ENCODE measurements around the gene RBPMS2.
"Not testable (repeated sequence)": the region's sequence is repeated elsewhere in the genome, so short reads cannot be mapped to it uniquely, and the experiment has no call there.

The RBPMS2 gene

GRCh38 chr15:64742921-64743320 is 32.5 kb downstream of the RBPMS2 start:
- H2AFZ ChIP-seq (ENCODE audit: low read depth), result no peak overlapping the region
- no peak overlapping the region for H3K9ac ChIP-seq
- H3K36me3 ChIP-seq (ENCODE audit: insufficient read depth), result no peaks in the 10 kb centered on the region
- TF ChIP-seq CTCF (conservative IDR thresholded peaks at IDR 0.05; ENCODE audit: low read depth, low read length), result no peak
- H3K4me3 ChIP-seq (IDR thresholded peaks at IDR 0.05; ENCODE audit: insufficient read depth, low read depth, low read length), result no peak overlapping the region
- H3K27ac ChIP-seq, result no peak overlapping the region
- H3K4me1 ChIP-seq (ENCODE audit: low read depth, poor library complexity, severe bottlenecking), result no peaks in the 10 kb centered on the region
- H3K27me3 ChIP-seq (ENCODE audit: insufficient read depth, low read depth), result no peaks in the 10 kb centered on the region
- no peaks in the 10 kb centered on the region for H4K20me1 ChIP-seq (ENCODE audit: insufficient read depth)
- H3K79me2 ChIP-seq (ENCODE audit: insufficient read depth, low read depth), result no peaks in the 10 kb centered on the region
- no peak overlapping the region for H3K4me2 ChIP-seq

- Histone ChIP-seq H4K20me1 (ENCODE audit: insufficient read depth) (no peaks in the 10 kb centered on the region), H3K9ac (no peak overlapping the region), H3K27ac (no peak overlapping the region), H3K4me3 (IDR thresholded peaks at IDR 0.05; ENCODE audit: insufficient read depth, low read depth, low read length) (no peak overlapping the region), H2AFZ (ENCODE audit: low read depth) (no peak overlapping the region), H3K27me3 (ENCODE audit: insufficient read depth, low read depth) (no peaks in the 10 kb centered on the region), H3K36me3 (ENCODE audit: insufficient read depth) (no peaks in the 10 kb centered on the region), H3K4me2 (no peak overlapping the region), H3K79me2 (ENCODE audit: insufficient read depth, low read depth) (no peaks in the 10 kb centered on the region), H3K4me1 (ENCODE audit: low read depth, poor library complexity, severe bottlenecking) (no peaks in the 10 kb centered on the region)
- no peak for TF ChIP-seq CTCF (conservative IDR thresholded peaks at IDR 0.05; ENCODE audit: low read depth, low read length)
Measured at GRCh38 chr15:64742385-64742784, 33.0 kb downstream of the RBPMS2 start.

GRCh38 chr15:64741708-64742107 is 33.7 kb downstream of the RBPMS2 start:
- H3K4me1 ChIP-seq (ENCODE audit: low read depth, poor library complexity, severe bottlenecking); H3K27ac ChIP-seq; H3K4me3 ChIP-seq (IDR thresholded peaks at IDR 0.05; ENCODE audit: insufficient read depth, low read depth, low read length); H3K27me3 ChIP-seq (ENCODE audit: insufficient read depth, low read depth); H3K9ac ChIP-seq; H3K36me3 ChIP-seq (ENCODE audit: insufficient read depth); H3K4me2 ChIP-seq; H4K20me1 ChIP-seq (ENCODE audit: insufficient read depth); H2AFZ ChIP-seq (ENCODE audit: low read depth); H3K79me2 ChIP-seq (ENCODE audit: insufficient read depth, low read depth): not testable (repeated sequence)

- no peak overlapping the region for H3K9ac ChIP-seq
- no peak overlapping the region for H3K4me3 ChIP-seq (IDR thresholded peaks at IDR 0.05; ENCODE audit: insufficient read depth, low read depth, low read length)
- no peaks in the 10 kb centered on the region for H3K36me3 ChIP-seq (ENCODE audit: insufficient read depth)
- H3K79me2 ChIP-seq (ENCODE audit: insufficient read depth, low read depth), result no peaks in the 10 kb centered on the region
- TF ChIP-seq CTCF (conservative IDR thresholded peaks at IDR 0.05; ENCODE audit: low read depth, low read length), result no peak
- H3K4me2 ChIP-seq, result no peak overlapping the region
- H2AFZ ChIP-seq (ENCODE audit: low read depth), result no peak overlapping the region
- no peaks in the 10 kb centered on the region for H3K4me1 ChIP-seq (ENCODE audit: low read depth, poor library complexity, severe bottlenecking)
- H3K27ac ChIP-seq, result no peak overlapping the region
- no peaks in the 10 kb centered on the region for H3K27me3 ChIP-seq (ENCODE audit: insufficient read depth, low read depth)
- H4K20me1 ChIP-seq (ENCODE audit: insufficient read depth), result no peaks in the 10 kb centered on the region
Measured at GRCh38 chr15:64740311-64741170, 34.8 kb downstream of the RBPMS2 start.

GRCh38 chr15:64739577-64740143 is 35.7 kb downstream of the RBPMS2 start:
- TF ChIP-seq CTCF (conservative IDR thresholded peaks at IDR 0.05; ENCODE audit: low read depth, low read length), result no peak
- H2AFZ ChIP-seq (ENCODE audit: low read depth), result no peak overlapping the region
- no peaks in the 10 kb centered on the region for H4K20me1 ChIP-seq (ENCODE audit: insufficient read depth)
- H3K4me3 ChIP-seq (IDR thresholded peaks at IDR 0.05; ENCODE audit: insufficient read depth, low read depth, low read length), result no peak overlapping the region
- H3K4me1 ChIP-seq (ENCODE audit: low read depth, poor library complexity, severe bottlenecking), result no peaks in the 10 kb centered on the region
- no peak overlapping the region for H3K4me2 ChIP-seq
- H3K9ac ChIP-seq, result no peak overlapping the region
- H3K27me3 ChIP-seq (ENCODE audit: insufficient read depth, low read depth), result no peaks in the 10 kb centered on the region
- H3K27ac ChIP-seq, result no peak overlapping the region
- H3K36me3 ChIP-seq (ENCODE audit: insufficient read depth), result no peaks in the 10 kb centered on the region
- H3K79me2 ChIP-seq (ENCODE audit: insufficient read depth, low read depth), result no peaks in the 10 kb centered on the region

All from KMS-11 (cell line).